H1 (cell line): ENCODE results near the gene RSU1. TPM values are rescaled to one million over a fixed set of nuclear protein-coding genes. Genes with fewer than 3 reads are reported as not detected.

Source experiments
- BCL11A ChIP-seq, 2 experiments: IDR thresholded peaks; one replicate each; pipeline ENCODE4 v1.6.1; 2011; ENCODE audit warnings: low read depth in 2 of 2, low read length in 2 of 2, mild to moderate bottlenecking in 2 of 2
- CBX5 ChIP-seq: fragments of 300-800, 300-1000 bp; sonication (generic); IDR thresholded peaks from 2 replicates; pipeline ENCODE4 v1.7.1; 2016; ENCODE audit warnings: antibody characterized with exemption, low read length, low read depth
- GABPA ChIP-seq: IDR thresholded peaks from 2 replicates; pipeline ENCODE4 v1.6.1; 2011; ENCODE audit warnings: mild to moderate bottlenecking, low read length, moderate library complexity, borderline replicate concordance; ENCODE audit not compliant: insufficient read depth
- MAX ChIP-seq: IDR thresholded peaks from 2 replicates; pipeline ENCODE4 v1.6.1; 2012; ENCODE audit warnings: inconsistent platforms
- RBBP5 ChIP-seq: IDR thresholded peaks from 2 replicates; pipeline ENCODE4 v1.7.1; 2012; ENCODE audit warnings: low read depth, mild to moderate bottlenecking, inconsistent platforms, low read length, moderate library complexity, borderline replicate concordance
- SIN3A ChIP-seq, 2 experiments: IDR thresholded peaks in 1 of 2; conservative IDR thresholded peaks in 1 of 2; 2 replicates each; pipeline ENCODE4 v1.6.1; 2011 to 2012; ENCODE audit warnings: low read length in 2 of 2, improper control_type of control experiment in 1 of 2, low read depth in 1 of 2, mild to moderate bottlenecking in 1 of 2
- TEAD4 ChIP-seq: IDR thresholded peaks from 2 replicates; pipeline ENCODE4 v1.6.1; 2012; ENCODE audit warnings: low read depth, low read length, inconsistent platforms, mixed read lengths
- polyA plus RNA-seq, 7 experiments: library from polyadenylated mRNA; depleted of rRNA in 3 of 7; stranded (reverse) in 5 of 7; unstranded in 2 of 7; fragments of >200 nt in 5 of 7; fragments of 200-250 nt in 2 of 7; gene quantifications; 1 replicate in 5 of 7; 2 replicates in 1 of 7; 4 replicates in 1 of 7; pipeline versions ENCODE4 v1.2.1 to v1.2.3, GENCODE V29; 2011 to 2013; ENCODE audit warnings: missing spikeins in 2 of 7, mixed read lengths in 2 of 7
- total RNA-seq: library from RNA; stranded (reverse); fragmentation: NEBNext Ultra II Directional; extraction: Animal tissue kit (Norgen Biotek cat#: 25700); gene quantifications from 2 replicates; pipeline ENCODE4 v1.2.1, GENCODE V29; 2021

The RSU1 gene
- total and polyA plus RNA-seq, 2 of the 8 experiments (the other 6 are each of a cell fraction or from before 2014, with no cell fraction given): 50.0 to 68.2 TPM

DNA sequence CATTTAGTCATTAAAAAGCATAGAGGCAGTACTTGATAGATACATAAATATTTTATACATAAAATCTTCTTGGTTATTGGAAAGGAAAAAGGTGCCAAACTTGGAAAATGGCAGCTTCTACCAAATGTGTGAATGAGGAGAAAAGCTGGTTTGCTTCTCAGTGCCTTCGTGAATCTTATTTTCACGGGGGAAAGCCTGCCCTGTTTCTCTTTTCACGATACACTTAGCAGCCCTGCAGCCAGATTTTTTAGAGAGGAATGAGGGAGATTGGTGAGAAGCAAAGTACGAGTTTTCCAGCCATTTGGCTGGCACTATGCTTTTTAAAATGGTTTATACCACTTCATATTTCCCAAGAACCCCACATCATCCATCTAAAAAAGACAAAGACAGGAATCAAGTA lies 272.6 kb downstream of the RSU1 start (continued):
- no peak for TF ChIP-seq RBBP5
- TF ChIP-seq GABPA: no peak
- TF ChIP-seq TEAD4: no peak
- no peak for TF ChIP-seq CBX5
- no peak for TF ChIP-seq MAX
- TF ChIP-seq SIN3A (conservative IDR thresholded peaks at IDR 0.05 in 1 of 2, IDR thresholded peaks at IDR 0.05 in 1 of 2; ENCODE audit: low read depth in 1 of 2, low read length in 2 of 2): no peak
- TF ChIP-seq BCL11A (IDR thresholded peaks at IDR 0.05; ENCODE audit: low read depth in 2 of 2, low read length in 2 of 2): no peak
